ENCODE results near the gene TM7SF3.

Gene TM7SF3

GRCh38 chr12:27012982-27013255, 1.3 kb downstream of the TM7SF3 start:
- no peak for ATAC-seq
- no peak for TF ChIP-seq ZNF70 (CRISPR knock-in tag; IDR thresholded peaks at IDR 0.05)
- no peak for TF ChIP-seq ESRRG (CRISPR knock-in tag; IDR thresholded peaks at IDR 0.05)
- TF ChIP-seq, protein P1, sequence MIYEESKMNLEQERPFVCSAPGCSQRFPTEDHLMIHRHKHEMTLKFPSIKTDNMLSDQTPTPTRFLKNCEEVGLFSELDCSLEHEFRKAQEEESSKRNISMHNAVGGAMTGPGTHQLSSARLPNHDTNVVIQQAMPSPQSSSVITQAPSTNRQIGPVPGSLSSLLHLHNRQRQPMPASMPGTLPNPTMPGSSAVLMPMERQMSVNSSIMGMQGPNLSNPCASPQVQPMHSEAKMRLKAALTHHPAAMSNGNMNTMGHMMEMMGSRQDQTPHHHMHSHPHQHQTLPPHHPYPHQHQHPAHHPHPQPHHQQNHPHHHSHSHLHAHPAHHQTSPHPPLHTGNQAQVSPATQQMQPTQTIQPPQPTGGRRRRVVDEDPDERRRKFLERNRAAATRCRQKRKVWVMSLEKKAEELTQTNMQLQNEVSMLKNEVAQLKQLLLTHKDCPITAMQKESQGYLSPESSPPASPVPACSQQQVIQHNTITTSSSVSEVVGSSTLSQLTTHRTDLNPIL (CRISPR knock-in tag; IDR thresholded peaks at IDR 0.05; ENCODE audit: low read depth) = no peak
- TF ChIP-seq TCF4 (CRISPR knock-in tag; IDR thresholded peaks at IDR 0.05; ENCODE audit: borderline replicate concordance) = no peak

DNA sequence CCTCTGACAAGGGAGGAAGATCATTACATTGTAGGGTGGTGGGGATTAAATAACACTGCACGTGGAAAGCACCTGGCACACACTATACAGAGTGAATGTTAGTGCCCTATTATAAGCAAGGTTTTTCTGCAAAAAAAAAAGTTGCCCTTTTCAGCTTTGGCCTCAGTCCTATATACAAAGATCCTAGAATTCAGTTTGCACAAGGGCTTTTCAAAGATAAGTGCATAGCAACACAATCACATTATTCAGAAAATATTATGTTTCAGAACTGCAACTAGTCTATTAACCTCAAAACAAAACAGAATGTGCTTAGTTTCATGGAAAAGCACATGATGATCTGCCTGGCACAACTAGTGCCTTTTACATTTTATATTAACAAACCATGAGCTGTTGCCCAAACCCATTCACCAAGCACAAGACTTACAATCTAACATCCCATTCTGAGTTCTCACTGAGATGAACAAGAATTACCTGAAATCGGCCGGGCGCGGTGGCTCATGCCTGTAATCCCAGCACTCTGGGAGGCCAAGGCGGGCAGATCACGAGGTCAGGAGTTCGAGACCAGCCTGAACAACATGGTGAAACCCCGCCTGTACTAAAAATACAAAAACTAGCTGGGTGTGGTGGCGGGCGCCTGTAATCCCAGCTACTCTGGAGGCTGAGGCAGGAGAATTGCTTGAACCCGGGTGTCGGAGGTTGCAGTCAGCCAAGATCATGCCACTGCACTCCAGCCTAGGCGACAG, 1.8 kb downstream of the TM7SF3 start:
- ATAC-seq = no peak

DNA sequence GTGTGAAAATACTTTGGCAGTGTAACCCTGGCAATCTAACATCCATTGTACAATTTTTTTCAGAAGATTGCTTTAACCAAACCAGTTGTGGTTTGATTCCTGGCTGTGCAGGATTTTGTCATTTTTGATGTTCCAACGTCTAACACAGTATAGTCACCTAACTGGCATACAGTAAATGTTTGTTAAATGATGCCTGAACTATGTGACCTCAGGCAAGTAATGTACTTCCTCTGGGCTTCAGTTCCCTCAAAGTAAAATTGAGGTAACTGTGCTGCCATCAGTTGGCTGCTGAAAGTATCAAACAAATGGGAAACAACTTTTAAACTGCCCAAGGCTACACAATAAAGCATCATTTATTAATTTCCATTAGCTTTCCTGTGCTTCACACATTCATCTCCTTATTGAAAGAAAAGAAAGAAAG, 4.3 kb downstream of the TM7SF3 start:
- TF ChIP-seq OSR1 (CRISPR knock-in tag; IDR thresholded peaks at IDR 0.05) = no peak
- TF ChIP-seq PATZ1 (CRISPR knock-in tag; IDR thresholded peaks at IDR 0.05; ENCODE audit: borderline replicate concordance) = no peak
- TF ChIP-seq ZFP3 (CRISPR knock-in tag; IDR thresholded peaks at IDR 0.05) = no peak
- TF ChIP-seq PPARA (CRISPR knock-in tag; IDR thresholded peaks at IDR 0.05; ENCODE audit: borderline replicate concordance) = no peak
- ATAC-seq = no peak

More for the DNA sequence above, 1.8 kb downstream of the TM7SF3 start:
- TF ChIP-seq BACH2 (CRISPR knock-in tag; IDR thresholded peaks at IDR 0.05; ENCODE audit: borderline replicate concordance) (no peak), GLIS3 (CRISPR knock-in tag; IDR thresholded peaks at IDR 0.05) (no peak), ZNF70 (CRISPR knock-in tag; IDR thresholded peaks at IDR 0.05) (no peak), ISL1 (CRISPR knock-in tag; IDR thresholded peaks at IDR 0.05) (no peak), TOX (CRISPR knock-in tag; IDR thresholded peaks at IDR 0.05; ENCODE audit: borderline replicate concordance) (no peak), TCF4 (CRISPR knock-in tag; IDR thresholded peaks at IDR 0.05; ENCODE audit: borderline replicate concordance) (no peak), ZNF8 (CRISPR knock-in tag; IDR thresholded peaks at IDR 0.05) (no peak), ZFP30 (CRISPR knock-in tag; IDR thresholded peaks at IDR 0.05) (no peak), ARNTL (CRISPR knock-in tag; IDR thresholded peaks at IDR 0.05; ENCODE audit: borderline replicate concordance, low read depth) (no peak), ZC3H10 (CRISPR knock-in tag; IDR thresholded peaks at IDR 0.05) (no peak)
- TF ChIP-seq, protein P2, sequence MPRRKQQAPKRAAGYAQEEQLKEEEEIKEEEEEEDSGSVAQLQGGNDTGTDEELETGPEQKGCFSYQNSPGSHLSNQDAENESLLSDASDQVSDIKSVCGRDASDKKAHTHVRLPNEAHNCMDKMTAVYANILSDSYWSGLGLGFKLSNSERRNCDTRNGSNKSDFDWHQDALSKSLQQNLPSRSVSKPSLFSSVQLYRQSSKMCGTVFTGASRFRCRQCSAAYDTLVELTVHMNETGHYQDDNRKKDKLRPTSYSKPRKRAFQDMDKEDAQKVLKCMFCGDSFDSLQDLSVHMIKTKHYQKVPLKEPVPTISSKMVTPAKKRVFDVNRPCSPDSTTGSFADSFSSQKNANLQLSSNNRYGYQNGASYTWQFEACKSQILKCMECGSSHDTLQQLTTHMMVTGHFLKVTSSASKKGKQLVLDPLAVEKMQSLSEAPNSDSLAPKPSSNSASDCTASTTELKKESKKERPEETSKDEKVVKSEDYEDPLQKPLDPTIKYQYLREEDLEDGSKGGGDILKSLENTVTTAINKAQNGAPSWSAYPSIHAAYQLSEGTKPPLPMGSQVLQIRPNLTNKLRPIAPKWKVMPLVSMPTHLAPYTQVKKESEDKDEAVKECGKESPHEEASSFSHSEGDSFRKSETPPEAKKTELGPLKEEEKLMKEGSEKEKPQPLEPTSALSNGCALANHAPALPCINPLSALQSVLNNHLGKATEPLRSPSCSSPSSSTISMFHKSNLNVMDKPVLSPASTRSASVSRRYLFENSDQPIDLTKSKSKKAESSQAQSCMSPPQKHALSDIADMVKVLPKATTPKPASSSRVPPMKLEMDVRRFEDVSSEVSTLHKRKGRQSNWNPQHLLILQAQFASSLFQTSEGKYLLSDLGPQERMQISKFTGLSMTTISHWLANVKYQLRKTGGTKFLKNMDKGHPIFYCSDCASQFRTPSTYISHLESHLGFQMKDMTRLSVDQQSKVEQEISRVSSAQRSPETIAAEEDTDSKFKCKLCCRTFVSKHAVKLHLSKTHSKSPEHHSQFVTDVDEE (CRISPR knock-in tag; IDR thresholded peaks at IDR 0.05) = no peak
- TF ChIP-seq, protein P1 (CRISPR knock-in tag; IDR thresholded peaks at IDR 0.05; ENCODE audit: low read depth) = no peak

- TF ChIP-seq POU6F1 (CRISPR knock-in tag; IDR thresholded peaks at IDR 0.05; ENCODE audit: borderline replicate concordance, low read depth) = no peak
- TF ChIP-seq ZFP3 (CRISPR knock-in tag; IDR thresholded peaks at IDR 0.05) = no peak
- no peak for TF ChIP-seq PPARA (CRISPR knock-in tag; IDR thresholded peaks at IDR 0.05; ENCODE audit: borderline replicate concordance)
- no peak for TF ChIP-seq ESRRG (CRISPR knock-in tag; IDR thresholded peaks at IDR 0.05)
- TF ChIP-seq ZNF8 (CRISPR knock-in tag; IDR thresholded peaks at IDR 0.05) = no peak
- no peak for ATAC-seq
These were observed 6.1 kb downstream of the TM7SF3 start for GRCh38 chr12:27008081-27008480.
